ENCODE data around the gene COIL. TPM values are rescaled to one million over a fixed set of nuclear protein-coding genes. Genes with fewer than 3 reads are reported as not detected.

The COIL gene
- total and polyA plus RNA-seq, 2 donors (not counting 1 experiment from before 2014, with no cell fraction given), result 3.7 to 19.8 TPM

DNA sequence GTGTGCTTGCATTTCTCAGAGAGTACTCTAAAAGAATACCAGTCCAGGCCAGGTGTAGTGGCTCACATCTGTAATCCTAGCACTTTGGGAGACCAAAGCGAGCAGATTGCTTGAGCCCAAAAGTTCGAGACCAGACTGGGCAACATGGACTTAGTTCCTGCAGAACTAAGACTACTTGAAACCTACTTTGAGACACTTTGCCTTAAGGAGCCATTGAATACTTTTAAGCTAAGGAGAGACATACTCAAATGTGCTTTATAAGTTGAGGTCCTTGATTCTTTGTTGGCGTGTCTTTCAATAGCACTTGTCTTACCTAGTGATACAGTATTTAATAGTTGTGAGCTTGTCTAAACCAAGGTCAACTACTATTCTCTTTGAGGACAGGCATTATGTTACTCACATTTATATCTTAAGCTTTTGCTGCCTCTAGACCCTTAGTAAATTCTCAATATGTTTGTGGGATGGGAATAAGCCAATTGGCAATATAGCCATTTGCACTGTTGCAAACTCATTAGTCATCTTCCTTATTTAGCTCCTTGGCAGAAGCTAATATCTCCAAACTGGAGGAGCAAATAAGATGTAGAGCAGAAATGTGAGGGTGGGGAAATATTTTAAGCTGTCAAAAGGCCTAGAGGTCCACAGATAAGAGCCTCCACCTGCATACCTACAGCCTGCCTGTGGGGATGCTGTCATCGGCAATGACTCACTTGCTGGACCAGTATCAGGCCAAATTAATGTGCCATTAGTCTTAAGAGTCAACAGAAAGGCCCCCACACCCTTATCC lies 33.4 kb upstream of the COIL start:
- Mint-ChIP-seq H3K4me1 (no peaks in the 10 kb centered on the region), H3K4me3 (no peak overlapping the region), H3K27ac (no peak overlapping the region), H3K27me3 (no peaks in the 10 kb centered on the region), H3K9me3 (ENCODE audit: insufficient read depth) (no peaks in the 10 kb centered on the region)
- CTCF ChIA-PET, result no interaction called here
- no peak overlapping the region for H2AFZ ChIP-seq (ENCODE audit: insufficient read depth, low read depth, low read length, poor library complexity, severe bottlenecking)
- H4K20me1 ChIP-seq (ENCODE audit: control insufficient read depth, insufficient read depth, low read length, poor library complexity, severe bottlenecking), result no peaks in the 10 kb centered on the region
- H3K79me2 ChIP-seq (ENCODE audit: control insufficient read depth, insufficient read depth, low read length), result no peaks in the 10 kb centered on the region
- 100% methylated on average over 1 of the region's 4 CpGs for WGBS (ENCODE audit: insufficient coverage)
- POLR2A ChIA-PET, result interaction anchor here (1.4 kb wide), 1 partner anchor 10 kb away, joined by 3 read pairs; no protein-coding TSS in a partner anchor
- no peak overlapping the region for H3K4me2 ChIP-seq (replicated peaks; ENCODE audit: low read depth, low read length, poor library complexity, severe bottlenecking)
- no peak overlapping the region for H3K9ac ChIP-seq (ENCODE audit: low read length)
- H3K4me1 ChIP-seq (ENCODE audit: control insufficient read depth in 2 of 2, insufficient read depth in 2 of 2, low read length in 2 of 2), result no peaks in the 10 kb centered on the region
- TF ChIP-seq, protein P1, sequence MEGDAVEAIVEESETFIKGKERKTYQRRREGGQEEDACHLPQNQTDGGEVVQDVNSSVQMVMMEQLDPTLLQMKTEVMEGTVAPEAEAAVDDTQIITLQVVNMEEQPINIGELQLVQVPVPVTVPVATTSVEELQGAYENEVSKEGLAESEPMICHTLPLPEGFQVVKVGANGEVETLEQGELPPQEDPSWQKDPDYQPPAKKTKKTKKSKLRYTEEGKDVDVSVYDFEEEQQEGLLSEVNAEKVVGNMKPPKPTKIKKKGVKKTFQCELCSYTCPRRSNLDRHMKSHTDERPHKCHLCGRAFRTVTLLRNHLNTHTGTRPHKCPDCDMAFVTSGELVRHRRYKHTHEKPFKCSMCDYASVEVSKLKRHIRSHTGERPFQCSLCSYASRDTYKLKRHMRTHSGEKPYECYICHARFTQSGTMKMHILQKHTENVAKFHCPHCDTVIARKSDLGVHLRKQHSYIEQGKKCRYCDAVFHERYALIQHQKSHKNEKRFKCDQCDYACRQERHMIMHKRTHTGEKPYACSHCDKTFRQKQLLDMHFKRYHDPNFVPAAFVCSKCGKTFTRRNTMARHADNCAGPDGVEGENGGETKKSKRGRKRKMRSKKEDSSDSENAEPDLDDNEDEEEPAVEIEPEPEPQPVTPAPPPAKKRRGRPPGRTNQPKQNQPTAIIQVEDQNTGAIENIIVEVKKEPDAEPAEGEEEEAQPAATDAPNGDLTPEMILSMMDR (IDR thresholded peaks at IDR 0.05), result no peak
- TF ChIP-seq EZH2 (IDR thresholded peaks at IDR 0.05; ENCODE audit: borderline replicate concordance, insufficient read depth, low read depth, low read length, poor library complexity, severe bottlenecking), result no peak
- H3K27me3 ChIP-seq (replicated peaks in 1 of 4; ENCODE audit: control extremely low read depth in 1 of 4, control insufficient read depth in 3 of 4, insufficient read depth in 4 of 4, low read length in 3 of 4), result no peaks in the 10 kb centered on the region
- intact Hi-C loops (cut with micrococcal nuclease), result no loop called here
- no peak overlapping the region for H3K27ac ChIP-seq (ENCODE audit: low read length in 2 of 2)
- no peaks in the 10 kb centered on the region for H3K9me3 ChIP-seq (ENCODE audit: control extremely low read depth in 1 of 3, control insufficient read depth in 2 of 3, insufficient read depth in 1 of 3, low read length in 2 of 3)
- DNase-seq, result no peak
- no peak overlapping the region for H3K4me3 ChIP-seq (ENCODE audit: control extremely low read depth in 1 of 5, extremely low read depth in 1 of 5, insufficient read depth in 1 of 5, low read depth in 2 of 5, low read length in 4 of 5)
- H3K36me3 ChIP-seq (replicated peaks in 1 of 2; ENCODE audit: control extremely low read depth in 1 of 2, control insufficient read depth in 1 of 2, extremely low read depth in 1 of 2, insufficient read depth in 2 of 2, low read length in 1 of 2), result peaks cover 19 to 81% of the 10 kb centered on the region in 2 experiments
- ATAC-seq (ENCODE audit: low read depth), result no peak

DNA sequence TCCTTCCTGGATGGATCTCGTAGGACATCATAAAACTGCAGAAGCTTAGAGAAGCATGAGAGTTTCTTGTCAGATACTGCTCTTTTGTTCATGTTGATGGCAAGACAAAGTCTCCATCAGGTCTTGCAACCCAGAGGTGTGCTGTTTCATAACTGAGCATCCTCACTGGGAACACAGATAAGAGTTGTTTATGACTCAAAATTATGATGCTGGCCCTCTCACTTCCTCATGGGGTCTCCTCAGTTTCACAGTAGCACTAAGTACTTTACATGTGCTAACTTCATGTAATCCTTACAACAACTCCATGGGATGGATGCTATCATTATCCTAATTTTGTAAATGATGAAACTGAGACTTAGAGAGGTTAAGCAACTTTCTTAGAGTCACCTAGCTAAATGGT lies 31.5 kb upstream of the COIL start:
- WGBS (ENCODE audit: insufficient coverage), result 100% methylated on average over 1 of the region's 1 CpG
- Histone ChIP-seq H3K36me3 (replicated peaks in 1 of 2; ENCODE audit: control extremely low read depth in 1 of 2, control insufficient read depth in 1 of 2, extremely low read depth in 1 of 2, insufficient read depth in 2 of 2, low read length in 1 of 2) (peaks cover 18 to 80% of the 10 kb centered on the region in 2 experiments), H3K4me2 (replicated peaks; ENCODE audit: low read depth, low read length, poor library complexity, severe bottlenecking) (no peak overlapping the region), H3K27ac (ENCODE audit: low read length in 2 of 2) (no peak overlapping the region), H2AFZ (ENCODE audit: insufficient read depth, low read depth, low read length, poor library complexity, severe bottlenecking) (no peak overlapping the region), H3K4me3 (ENCODE audit: control extremely low read depth in 1 of 5, extremely low read depth in 1 of 5, insufficient read depth in 1 of 5, low read depth in 2 of 5, low read length in 4 of 5) (no peak overlapping the region), H3K79me2 (ENCODE audit: control insufficient read depth, insufficient read depth, low read length) (no peaks in the 10 kb centered on the region), H3K9me3 (ENCODE audit: control extremely low read depth in 1 of 3, control insufficient read depth in 2 of 3, insufficient read depth in 1 of 3, low read length in 2 of 3) (no peaks in the 10 kb centered on the region), H3K4me1 (ENCODE audit: control insufficient read depth in 2 of 2, insufficient read depth in 2 of 2, low read length in 2 of 2) (no peaks in the 10 kb centered on the region), H4K20me1 (ENCODE audit: control insufficient read depth, insufficient read depth, low read length, poor library complexity, severe bottlenecking) (no peaks in the 10 kb centered on the region), H3K9ac (ENCODE audit: low read length) (no peak overlapping the region), H3K27me3 (replicated peaks in 1 of 4; ENCODE audit: control extremely low read depth in 1 of 4, control insufficient read depth in 3 of 4, insufficient read depth in 4 of 4, low read length in 3 of 4) (no peaks in the 10 kb centered on the region)
- no peaks in the 10 kb centered on the region for H3K4me1 Mint-ChIP-seq
- no peak for TF ChIP-seq EZH2 (IDR thresholded peaks at IDR 0.05; ENCODE audit: borderline replicate concordance, insufficient read depth, low read depth, low read length, poor library complexity, severe bottlenecking)
- TF ChIP-seq, protein P1 (IDR thresholded peaks at IDR 0.05), result no peak
- H3K9me3 Mint-ChIP-seq (ENCODE audit: insufficient read depth), result no peaks in the 10 kb centered on the region
- DNase-seq (no peak), ATAC-seq (ENCODE audit: low read depth) (no peak)
- CTCF ChIA-PET, result no interaction called here
- H3K27ac Mint-ChIP-seq, result peak overlapping the region; percentile 15
- intact Hi-C loops (cut with micrococcal nuclease), result no loop called here
- H3K27me3 Mint-ChIP-seq, result no peaks in the 10 kb centered on the region
- POLR2A ChIA-PET, result no interaction called here
- H3K4me3 Mint-ChIP-seq, result no peak overlapping the region

Measured in B cell (primary cell).